ENCODE measurements around the gene AARS2. TPM values are rescaled to one million over a fixed set of nuclear protein-coding genes. Genes with fewer than 3 reads are reported as not detected.

Gene AARS2
- total and polyA plus RNA-seq, 2 donors (not counting 1 experiment from before 2014, with no cell fraction given), result 3.4 to 24.3 TPM

DNA sequence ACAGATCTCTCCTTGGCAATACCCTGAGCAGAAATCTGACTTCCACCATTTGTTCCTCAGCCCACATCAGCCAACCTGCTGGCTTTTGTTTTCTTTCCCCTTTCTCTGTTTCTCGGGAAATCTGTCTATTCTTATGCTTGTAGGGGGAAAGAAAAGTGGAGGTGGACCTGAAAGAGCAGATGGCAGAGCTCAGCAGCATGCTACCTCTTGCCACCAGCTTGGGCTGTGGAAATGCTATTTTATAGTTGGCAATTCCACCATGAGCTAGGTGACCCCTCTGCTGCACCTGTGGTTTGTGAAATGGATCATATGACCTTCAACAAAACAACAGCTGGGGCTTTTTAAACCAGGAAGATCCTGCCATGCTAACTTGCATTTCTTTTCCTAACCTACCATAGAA is 22.5 kb upstream of the AARS2 start:
- Histone ChIP-seq H3K4me3 (replicated peaks in 1 of 4; ENCODE audit: control extremely low read depth in 1 of 4, insufficient read depth in 1 of 4, low read depth in 3 of 4, low read length in 4 of 4) (no peak overlapping the region), H4K20me1 (ENCODE audit: control insufficient read depth, extremely low read depth, insufficient read depth, low read length) (no peaks in the 10 kb centered on the region), H3K27me3 (ENCODE audit: control insufficient read depth, insufficient read depth, low read length) (peaks cover 16% of the 10 kb centered on the region), H3K4me1 (ENCODE audit: control insufficient read depth, extremely low read depth, insufficient read depth, low read length) (no peaks in the 10 kb centered on the region), H3K36me3 (ENCODE audit: control insufficient read depth, insufficient read depth, low read length) (no peaks in the 10 kb centered on the region), H2AFZ (ENCODE audit: low read length) (no peak overlapping the region), H3K9me3 (ENCODE audit: control insufficient read depth, insufficient read depth, low read depth, low read length) (no peaks in the 10 kb centered on the region), H3K9ac (ENCODE audit: insufficient read depth, low read length) (no peak overlapping the region), H3K27ac (ENCODE audit: insufficient read depth, low read length) (no peak overlapping the region), H3K4me2 (ENCODE audit: extremely low read depth, insufficient read depth, low read length) (no peak overlapping the region), H3K79me2 (ENCODE audit: control insufficient read depth, insufficient read depth, low read length) (no peaks in the 10 kb centered on the region)
- no peak for TF ChIP-seq CTCF (conservative IDR thresholded peaks at IDR 0.05 in 1 of 2, IDR thresholded peaks at IDR 0.05 in 1 of 2; ENCODE audit: low read depth in 1 of 2, low read length in 2 of 2)
- no peak for TF ChIP-seq EZH2 (IDR thresholded peaks at IDR 0.05; ENCODE audit: low read length, missing control alignments)
- DNase-seq (ENCODE audit: low read depth in 2 of 2), result no peak

- no peaks in the 10 kb centered on the region for H3K4me1 ChIP-seq (ENCODE audit: control insufficient read depth, extremely low read depth, insufficient read depth, low read length)
Measured at GRCh38 chr6:44333942-44334341, 20.8 kb upstream of the AARS2 start.

DNA sequence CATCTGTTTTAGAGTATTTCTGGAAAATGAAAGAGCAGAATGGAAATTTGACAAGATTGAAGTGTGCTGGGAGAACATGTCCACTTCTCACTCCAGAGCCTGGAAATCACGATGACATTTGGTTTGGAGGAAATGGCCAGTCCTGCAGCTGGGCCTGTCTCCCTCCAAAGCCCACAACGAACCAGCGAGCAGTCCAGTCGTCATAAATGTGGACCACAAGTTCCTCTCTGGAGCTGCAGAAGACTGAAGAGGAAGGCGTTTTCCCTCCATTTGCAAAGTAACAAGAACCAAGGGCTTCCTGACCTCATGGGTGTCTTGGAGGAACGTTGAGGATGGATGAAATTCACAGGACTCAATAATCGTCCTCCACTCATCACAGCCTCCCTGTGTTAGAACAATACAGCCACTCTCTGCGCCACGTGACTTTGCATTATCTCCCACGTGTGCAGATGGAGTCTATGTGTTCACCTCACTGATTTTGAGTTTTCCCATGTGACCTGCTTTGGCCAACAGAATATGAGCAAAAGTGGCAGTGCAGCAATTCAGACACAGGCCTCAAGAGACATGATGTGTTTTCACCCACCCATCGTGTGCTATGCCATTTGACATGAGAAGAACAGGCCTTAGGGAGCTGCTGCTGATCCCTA is 20.2 kb upstream of the AARS2 start:
- DNase-seq (ENCODE audit: low read depth in 2 of 2), result no peak
- Histone ChIP-seq H3K27ac (ENCODE audit: insufficient read depth, low read length) (no peak overlapping the region), H3K4me1 (ENCODE audit: control insufficient read depth, extremely low read depth, insufficient read depth, low read length) (no peaks in the 10 kb centered on the region), H3K4me2 (ENCODE audit: extremely low read depth, insufficient read depth, low read length) (no peak overlapping the region), H3K4me3 (replicated peaks in 1 of 4; ENCODE audit: control extremely low read depth in 1 of 4, insufficient read depth in 1 of 4, low read depth in 3 of 4, low read length in 4 of 4) (no peak overlapping the region), H3K27me3 (ENCODE audit: control insufficient read depth, insufficient read depth, low read length) (peaks cover 26% of the 10 kb centered on the region), H3K9ac (ENCODE audit: insufficient read depth, low read length) (no peak overlapping the region), H3K36me3 (ENCODE audit: control insufficient read depth, insufficient read depth, low read length) (no peaks in the 10 kb centered on the region), H2AFZ (ENCODE audit: low read length) (no peak overlapping the region), H4K20me1 (ENCODE audit: control insufficient read depth, extremely low read depth, insufficient read depth, low read length) (no peaks in the 10 kb centered on the region), H3K79me2 (ENCODE audit: control insufficient read depth, insufficient read depth, low read length) (no peaks in the 10 kb centered on the region), H3K9me3 (ENCODE audit: control insufficient read depth, insufficient read depth, low read depth, low read length) (no peaks in the 10 kb centered on the region)
- TF ChIP-seq EZH2 (IDR thresholded peaks at IDR 0.05; ENCODE audit: low read length, missing control alignments) (no peak), CTCF (conservative IDR thresholded peaks at IDR 0.05 in 1 of 2, IDR thresholded peaks at IDR 0.05 in 1 of 2; ENCODE audit: low read depth in 1 of 2, low read length in 2 of 2) (no peak)

More at GRCh38 chr6:44333942-44334341, 20.8 kb upstream of the AARS2 start:
- Histone ChIP-seq H3K36me3 (ENCODE audit: control insufficient read depth, insufficient read depth, low read length) (no peaks in the 10 kb centered on the region), H2AFZ (ENCODE audit: low read length) (no peak overlapping the region), H3K9me3 (ENCODE audit: control insufficient read depth, insufficient read depth, low read depth, low read length) (no peaks in the 10 kb centered on the region), H4K20me1 (ENCODE audit: control insufficient read depth, extremely low read depth, insufficient read depth, low read length) (no peaks in the 10 kb centered on the region), H3K4me3 (replicated peaks in 1 of 4; ENCODE audit: control extremely low read depth in 1 of 4, insufficient read depth in 1 of 4, low read depth in 3 of 4, low read length in 4 of 4) (no peak overlapping the region), H3K27me3 (ENCODE audit: control insufficient read depth, insufficient read depth, low read length) (peaks cover 26% of the 10 kb centered on the region), H3K4me2 (ENCODE audit: extremely low read depth, insufficient read depth, low read length) (no peak overlapping the region), H3K27ac (ENCODE audit: insufficient read depth, low read length) (no peak overlapping the region), H3K9ac (ENCODE audit: insufficient read depth, low read length) (no peak overlapping the region), H3K79me2 (ENCODE audit: control insufficient read depth, insufficient read depth, low read length) (no peaks in the 10 kb centered on the region)
- TF ChIP-seq EZH2 (IDR thresholded peaks at IDR 0.05; ENCODE audit: low read length, missing control alignments) (no peak), CTCF (conservative IDR thresholded peaks at IDR 0.05 in 1 of 2, IDR thresholded peaks at IDR 0.05 in 1 of 2; ENCODE audit: low read depth in 1 of 2, low read length in 2 of 2) (no peak)
- DNase-seq (ENCODE audit: low read depth in 2 of 2), result no peak

Measured in fibroblast of lung (primary cell).